Liver (tissue), 9 donors: ENCODE data around the gene TNS3. TPM values are rescaled to one million over a fixed set of nuclear protein-coding genes. Genes with fewer than 3 reads are reported as not detected.
A peak's percentile ranks its signal among the peaks of the same experiment; 100 is the strongest.

Source experiments
- DNase-seq: peaks from one replicate; pipeline ENCODE4 v3.0.0-alpha.2; 2017; ENCODE audit warnings: low spot score
- H3K27ac ChIP-seq, 2 donors: one replicate each; pipeline ENCODE4 v1.7.0; 2013; ENCODE audit warnings: inconsistent platforms in 2 of 2, low read length in 2 of 2, control low read depth in 1 of 2, low read depth in 1 of 2, mild to moderate bottlenecking in 1 of 2
- H3K27me3 ChIP-seq, 4 donors: one replicate each; pipeline versions ENCODE4 v1.6.1 to v1.7.0; 2013; ENCODE audit warnings: low read length in 3 of 4, inconsistent platforms in 1 of 4, mild to moderate bottlenecking in 1 of 4, moderate library complexity in 1 of 4; ENCODE audit not compliant: control insufficient read depth in 4 of 4, insufficient read depth in 4 of 4
- H3K36me3 ChIP-seq, 4 donors: one replicate each; pipeline versions ENCODE4 v1.6.1 to v1.7.0; 2013; ENCODE audit warnings: low read length in 3 of 4, mild to moderate bottlenecking in 3 of 4, low read depth in 1 of 4, moderate library complexity in 1 of 4; ENCODE audit not compliant: control insufficient read depth in 4 of 4, insufficient read depth in 3 of 4
- H3K4me1 ChIP-seq, 4 donors: one replicate each; pipeline versions ENCODE4 v1.6.1 to v1.7.0; 2013; ENCODE audit warnings: low read length in 3 of 4, mild to moderate bottlenecking in 3 of 4, moderate library complexity in 1 of 4; ENCODE audit not compliant: control insufficient read depth in 4 of 4, insufficient read depth in 4 of 4
- H3K4me3 ChIP-seq, 3 donors: one replicate each; pipeline versions ENCODE4 v1.6.1 to v1.7.0; 2013; ENCODE audit warnings: low read length in 3 of 3, control low read depth in 1 of 3, low read depth in 1 of 3, mild to moderate bottlenecking in 1 of 3
- H3K9ac ChIP-seq, 2 donors: one replicate each; pipeline ENCODE4 v1.7.0; 2013; ENCODE audit warnings: low read length in 2 of 2, mild to moderate bottlenecking in 2 of 2, moderate library complexity in 2 of 2, control low read depth in 1 of 2, low read depth in 1 of 2
- H3K9me3 ChIP-seq, 4 donors: one replicate each; pipeline versions ENCODE4 v1.6.1 to v1.7.0; 2013; ENCODE audit warnings: low read length in 3 of 4; ENCODE audit not compliant: control insufficient read depth in 4 of 4
- CTCF ChIP-seq: fragments of 150-350 bp; IDR thresholded peaks from 2 replicates; pipeline ENCODE4 v1.5.1; 2017; ENCODE audit warnings: improper control_type of control experiment, low read depth, low read length; ENCODE audit not compliant: missing input control
- EGR1 ChIP-seq, 2 donors: IDR thresholded peaks; 2 replicates each; pipeline ENCODE4 v1.6.1; 2016 to 2018; ENCODE audit warnings: antibody characterized with exemption in 2 of 2, low read depth in 2 of 2
- FOXA1 ChIP-seq: IDR thresholded peaks from 2 replicates; pipeline ENCODE4 v1.6.1; 2016; ENCODE audit warnings: antibody characterized with exemption
- FOXA2 ChIP-seq: IDR thresholded peaks from 2 replicates; pipeline ENCODE4 v1.6.1; 2016; ENCODE audit warnings: antibody characterized with exemption
- HNF4A ChIP-seq, 2 donors: conservative IDR thresholded peaks; 2 replicates each; pipeline ENCODE4 v1.6.1; 2016; ENCODE audit warnings: antibody characterized with exemption in 2 of 2, mild to moderate bottlenecking in 2 of 2
- MAX ChIP-seq: IDR thresholded peaks from 2 replicates; pipeline ENCODE4 v1.6.1; 2016; ENCODE audit warnings: antibody characterized with exemption
- NR2F2 ChIP-seq: IDR thresholded peaks from 2 replicates; pipeline ENCODE4 v1.6.1; 2016; ENCODE audit warnings: antibody characterized with exemption
- RAD21 ChIP-seq, 2 donors: IDR thresholded peaks; 2 replicates each; pipeline ENCODE4 v1.6.1; 2016; ENCODE audit warnings: antibody characterized with exemption in 2 of 2, mild to moderate bottlenecking in 2 of 2
- RXRA ChIP-seq, 2 donors: IDR thresholded peaks; 2 replicates each; pipeline ENCODE4 v1.6.1; 2017 to 2018; ENCODE audit warnings: antibody characterized with exemption in 2 of 2, mild to moderate bottlenecking in 1 of 2
- SP1 ChIP-seq: IDR thresholded peaks from 2 replicates; pipeline ENCODE4 v1.6.1; 2018; ENCODE audit warnings: antibody characterized with exemption, mild to moderate bottlenecking
- WGBS: extraction: QIAGEN DNeasy Blood & Tissue Kit; methylation state at CpG from one replicate; pipeline ENCODE4 v1.1.7; 2013; 5-methylcytosine and 5-hydroxymethylcytosine counted together
- polyA plus RNA-seq, 2 donors: library from polyadenylated mRNA; stranded (reverse) in 1 of 2; unstranded in 1 of 2; fragments of 200-250 nt in 1 of 2; fragments of >200 nt in 1 of 2; fragmentation: Nextera tagmentation in 1 of 2; extraction: Ambion mirVana in 1 of 2; gene quantifications; one replicate each; pipeline versions ENCODE4 v1.2.1 to v1.2.3, GENCODE V29; 2013 to 2015
- total RNA-seq, 2 donors: library from RNA; depleted of rRNA; stranded (reverse); fragments of >200 nt; gene quantifications; one replicate each; pipeline ENCODE4 v1.2.3, GENCODE V29; 2014
- donor health status: healthy.
- donor health status: healthy.
- donor health status: healthy.
- donor health status: healthy.
- donor health status: healthy.

TNS3 gene
- total and polyA plus RNA-seq, 4 donors: 16.8 to 100 (median 29.5) TPM

- Histone ChIP-seq H3K4me3 (no peak overlapping the region), H3K9me3 (no peaks in the 10 kb centered on the region), H3K9ac (no peak overlapping the region), H3K4me1 (no peaks in the 10 kb centered on the region), H3K27me3 (no peaks in the 10 kb centered on the region), H3K36me3 (peaks cover 13 to 88% (median 60%) of the 10 kb centered on the region in 4 donors), H3K27ac (peak overlapping the region; percentile 22 to 31)
- TF ChIP-seq SP1: peak; percentile 48
- TF ChIP-seq EGR1 (IDR thresholded peaks at IDR 0.05; ENCODE audit: low read depth in 2 of 2): no peak
- no peak for TF ChIP-seq FOXA1
- TF ChIP-seq CTCF: no peak
- peak in 1 of 2 donors; percentile 10 for TF ChIP-seq RXRA (IDR thresholded peaks at IDR 0.05)
- peak; percentile 60 for TF ChIP-seq NR2F2
- no peak for DNase-seq
- 73% methylated on average over 6 of the region's 6 CpGs for WGBS
Observed at GRCh38 chr7:47293884-47294555, 287.9 kb downstream of the TNS3 start.

GRCh38 chr7:47292832-47293309 is 289.0 kb downstream of the TNS3 start:
- H3K4me1 ChIP-seq: no peaks in the 10 kb centered on the region
- H3K36me3 ChIP-seq: peaks cover 11 to 94% (median 70%) of the 10 kb centered on the region in 4 donors
- no peaks in the 10 kb centered on the region for H3K27me3 ChIP-seq
- H3K9me3 ChIP-seq: no peaks in the 10 kb centered on the region
- no peak overlapping the region for H3K4me3 ChIP-seq
- no peak overlapping the region for H3K27ac ChIP-seq
- 63% methylated on average over 4 of the region's 4 CpGs for WGBS
- H3K9ac ChIP-seq: no peak overlapping the region
- DNase-seq: no peak
- TF ChIP-seq SP1: no peak
- TF ChIP-seq RAD21 (IDR thresholded peaks at IDR 0.05): no peak
- no peak for TF ChIP-seq MAX

- TF ChIP-seq MAX (no peak), FOXA1 (no peak)
- Histone ChIP-seq H3K4me3 (no peak overlapping the region), H3K4me1 (no peaks in the 10 kb centered on the region), H3K9ac (no peak overlapping the region), H3K36me3 (peaks cover 6 to 93% (median 72%) of the 10 kb centered on the region in 4 donors), H3K27me3 (no peaks in the 10 kb centered on the region), H3K27ac (peak overlapping the region in 1 of 2 donors; percentile 40), H3K9me3 (no peaks in the 10 kb centered on the region)
- 70% methylated on average over 4 of the region's 4 CpGs for WGBS
- DNase-seq: peak; percentile 13
Observed at GRCh38 chr7:47291461-47292081, 290.3 kb downstream of the TNS3 start.

GRCh38 chr7:47290867-47291266 is 291.0 kb downstream of the TNS3 start:
- Histone ChIP-seq H3K4me1 (no peaks in the 10 kb centered on the region), H3K9ac (no peak overlapping the region), H3K4me3 (no peak overlapping the region), H3K27me3 (no peaks in the 10 kb centered on the region), H3K27ac (no peak overlapping the region), H3K36me3 (peaks cover 9 to 93% (median 73%) of the 10 kb centered on the region in 4 donors), H3K9me3 (no peaks in the 10 kb centered on the region)
- no peak for DNase-seq
- TF ChIP-seq FOXA2: no peak
- TF ChIP-seq CTCF: no peak
- no peak for TF ChIP-seq HNF4A (conservative IDR thresholded peaks at IDR 0.05)
- 86% methylated on average over 2 of the region's 2 CpGs for WGBS
